CD14-positive monocyte (primary cell): ENCODE measurements around the gene ATP6V0E2. TPM values are rescaled to one million over a fixed set of nuclear protein-coding genes. Genes with fewer than 3 reads are reported as not detected.

ENCODE experiments used
- DNase-seq, 3 donors: peaks; one replicate each; pipeline ENCODE4 v3.0.0-alpha.2; 2011 to 2022
- H2AFZ ChIP-seq: 2 replicates; pipeline ENCODE4 v1.6.0; 2012; ENCODE audit warnings: mild to moderate bottlenecking, low read depth, low read length, inconsistent platforms; ENCODE audit not compliant: insufficient read depth, poor library complexity, severe bottlenecking
- H3K27ac ChIP-seq, 2 donors: 1 replicate in 1 of 2; 2 replicates in 1 of 2; pipeline ENCODE4 v1.5.1; 2012 to 2013; ENCODE audit warnings: low read length in 2 of 2, control low read depth in 1 of 2, inconsistent platforms in 1 of 2, low read depth in 1 of 2, mild to moderate bottlenecking in 1 of 2
- H3K27me3 ChIP-seq, 2 donors: one replicate each; pipeline versions ENCODE4 v1.6.0 to v1.6.1; 2011 to 2013; ENCODE audit warnings: low read length in 2 of 2; ENCODE audit not compliant: control insufficient read depth in 2 of 2, insufficient read depth in 2 of 2
- H3K36me3 ChIP-seq, 2 donors: replicated peaks in 1 of 2; 1 replicate in 1 of 2; 2 replicates in 1 of 2; pipeline versions ENCODE4 v1.5.1 to v1.6.1; 2012 to 2013; ENCODE audit warnings: low read length in 2 of 2, control low read depth in 1 of 2, inconsistent platforms in 1 of 2, mild to moderate bottlenecking in 1 of 2; ENCODE audit not compliant: insufficient read depth in 2 of 2, control insufficient read depth in 1 of 2
- H3K4me1 ChIP-seq, 2 donors: 1 replicate in 1 of 2; 2 replicates in 1 of 2; pipeline versions ENCODE4 v1.5.1 to v1.6.1; 2012 to 2013; ENCODE audit warnings: low read length in 2 of 2, control low read depth in 1 of 2, inconsistent platforms in 1 of 2, mild to moderate bottlenecking in 1 of 2, moderate library complexity in 1 of 2; ENCODE audit not compliant: insufficient read depth in 2 of 2, control insufficient read depth in 1 of 2
- H3K4me2 ChIP-seq: replicated peaks from 2 replicates; pipeline ENCODE3; 2012; ENCODE audit warnings: low read length, moderate library complexity, mild to moderate bottlenecking; ENCODE audit not compliant: poor library complexity, severe bottlenecking; ENCODE audit errors: extremely low read depth
- H3K4me3 ChIP-seq, 3 experiments: fragments of 200-600 bp in 1 of 3; sonication (generic) in 1 of 3; replicated peaks in 1 of 3; 1 replicate in 2 of 3; 2 replicates in 1 of 3; pipeline ENCODE4 v1.5.1; 2011 to 2013; ENCODE audit warnings: low read length in 3 of 3, mild to moderate bottlenecking in 3 of 3, control low read depth in 2 of 3, low read depth in 2 of 3, inconsistent platforms in 1 of 3, moderate library complexity in 1 of 3
- H3K79me2 ChIP-seq: 2 replicates; pipeline ENCODE4 v1.6.0; 2012; ENCODE audit warnings: mild to moderate bottlenecking, control low read depth, inconsistent platforms, low read length, moderate library complexity; ENCODE audit not compliant: insufficient read depth
- H3K9ac ChIP-seq: 2 replicates; pipeline ENCODE4 v1.6.0; 2017; ENCODE audit warnings: low read length, mild to moderate bottlenecking; ENCODE audit not compliant: insufficient read depth, poor library complexity, severe bottlenecking
- H3K9me3 ChIP-seq, 2 donors: replicated peaks in 1 of 2; 1 replicate in 1 of 2; 2 replicates in 1 of 2; pipeline versions ENCODE4 v1.5.1 to v1.6.1; 2012 to 2013; ENCODE audit warnings: low read length in 2 of 2, control low read depth in 1 of 2; ENCODE audit not compliant: control insufficient read depth in 1 of 2, insufficient read depth in 1 of 2
- H4K20me1 ChIP-seq: 2 replicates; pipeline ENCODE4 v1.6.0; 2012; ENCODE audit warnings: mild to moderate bottlenecking, low read length, control low read depth, moderate library complexity; ENCODE audit not compliant: insufficient read depth
- H3K27ac Mint-ChIP-seq, 7 donors: one replicate each; pipeline ENCODE4 v1.8.0; 2020; ENCODE audit warnings: mild to moderate bottlenecking in 7 of 7, mixed read lengths in 7 of 7, moderate library complexity in 6 of 7, inconsistent platforms in 2 of 7
- H3K27me3 Mint-ChIP-seq, 3 donors: one replicate each; pipeline ENCODE4 v1.8.0; 2021 to 2022; ENCODE audit warnings: low read depth in 3 of 3, mild to moderate bottlenecking in 3 of 3, mixed read lengths in 3 of 3, moderate library complexity in 3 of 3, inconsistent platforms in 1 of 3
- H3K36me3 Mint-ChIP-seq, 2 donors: one replicate each; pipeline ENCODE4 v1.8.0; 2020; ENCODE audit warnings: mixed read lengths in 2 of 2, inconsistent platforms in 1 of 2, mild to moderate bottlenecking in 1 of 2
- H3K4me1 Mint-ChIP-seq: one replicate; pipeline ENCODE4 v1.8.0; 2020; ENCODE audit warnings: mild to moderate bottlenecking, mixed read lengths
- H3K4me3 Mint-ChIP-seq, 2 donors: one replicate each; pipeline ENCODE4 v1.8.0; 2020; ENCODE audit warnings: mild to moderate bottlenecking in 2 of 2, mixed read lengths in 2 of 2, moderate library complexity in 1 of 2
- H3K9me3 Mint-ChIP-seq, 7 donors: one replicate each; pipeline ENCODE4 v1.8.0; 2020 to 2022; ENCODE audit warnings: mixed read lengths in 7 of 7, mild to moderate bottlenecking in 6 of 7, moderate library complexity in 6 of 7, inconsistent platforms in 2 of 7
- WGBS: methylation state at CpG from one replicate; pipeline ENCODE4 v1.1.5; 2013; ENCODE audit warnings: missing lambda C conversion rate; ENCODE audit not compliant: insufficient coverage; 5-methylcytosine and 5-hydroxymethylcytosine counted together
- intact Hi-C, 2 donors: fragments of 100-400 bp; cut with micrococcal nuclease; formaldehyde crosslinking; loops; one replicate each; pipeline versions ENCODE4 v1.15.0 to v1.15.1; 2023
- polyA plus RNA-seq, 3 donors: library from polyadenylated mRNA; depleted of rRNA in 1 of 3; unstranded in 2 of 3; stranded (reverse) in 1 of 3; fragments of 300-500 nt in 2 of 3; fragments of >200 nt in 1 of 3; fragmentation: Illumina TruSeq in 2 of 3; gene quantifications; 1 replicate in 2 of 3; 2 replicates in 1 of 3; pipeline ENCODE4 v1.2.3, GENCODE V29; 2012 to 2021
- TF ChIP-seq, protein P1 (sequence below): fragments of 200-600 bp; IDR thresholded peaks from one replicate; pipeline ENCODE4 v1.8.0; 2022; ENCODE audit warnings: antibody characterized with exemption, mild to moderate bottlenecking

ATP6V0E2 gene
- polyA plus RNA-seq, 3 donors: 4.4 to 13.3 (median 8.2) TPM

DNA sequence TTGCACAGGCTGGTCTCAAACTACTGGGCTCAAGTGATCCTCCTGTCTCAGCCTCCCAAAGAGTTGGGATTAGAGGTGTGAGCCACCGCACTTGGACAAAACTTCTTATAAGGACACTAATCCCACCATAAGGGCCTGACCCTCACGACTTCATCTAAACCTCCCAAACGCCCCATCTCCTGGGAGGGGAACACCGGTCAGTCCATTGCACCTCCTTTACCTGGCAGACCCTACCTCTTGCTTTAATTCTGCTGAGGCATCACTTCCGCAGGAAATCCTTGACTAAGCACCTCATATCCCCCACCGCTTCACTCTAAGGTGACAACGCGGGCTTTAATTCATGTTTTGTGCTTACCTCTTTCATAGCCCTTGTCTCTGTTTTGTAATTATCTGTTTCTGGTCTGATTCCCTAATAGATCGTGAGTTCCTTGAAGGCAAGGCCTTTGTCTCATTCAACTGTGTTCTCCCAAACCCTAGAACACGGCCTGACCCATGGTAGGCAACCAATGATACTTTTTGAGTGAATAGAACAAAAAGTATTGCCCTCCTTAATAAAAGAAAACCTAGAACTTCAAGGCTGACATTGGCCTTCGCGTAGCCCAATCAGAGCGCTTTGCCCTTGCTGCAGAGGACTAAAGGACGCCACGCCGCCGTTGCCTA is 36.1 kb upstream of the ATP6V0E2 start:
- intact Hi-C loops: loop anchor here in 1 of 2 donors (5.0 kb wide), 3 partner anchors 35 to 120 kb away; partner anchors contain the start of genes ATP6V0E2 and ZNF467
- H3K27me3 Mint-ChIP-seq: peaks cover 0 to 4% (median 3%) of the 10 kb centered on the region in 3 donors
- H2AFZ ChIP-seq: peak overlapping the region; percentile 93
- no peaks in the 10 kb centered on the region for H3K27me3 ChIP-seq
- peaks cover 7% of the 10 kb centered on the region for H4K20me1 ChIP-seq
- H3K9me3 Mint-ChIP-seq: no peaks in the 10 kb centered on the region
- peak overlapping the region in 2 of 7 donors; percentile 23 to 74 for H3K27ac Mint-ChIP-seq
- no peaks in the 10 kb centered on the region for H3K36me3 ChIP-seq
- no peak overlapping the region for H3K9ac ChIP-seq
- H3K4me1 ChIP-seq: peaks cover 11 to 16% of the 10 kb centered on the region in 2 donors
- DNase-seq: no peak
- H3K4me2 ChIP-seq: peak overlapping the region; percentile 86
- H3K27ac ChIP-seq: no peak overlapping the region
- TF ChIP-seq, protein P1, sequence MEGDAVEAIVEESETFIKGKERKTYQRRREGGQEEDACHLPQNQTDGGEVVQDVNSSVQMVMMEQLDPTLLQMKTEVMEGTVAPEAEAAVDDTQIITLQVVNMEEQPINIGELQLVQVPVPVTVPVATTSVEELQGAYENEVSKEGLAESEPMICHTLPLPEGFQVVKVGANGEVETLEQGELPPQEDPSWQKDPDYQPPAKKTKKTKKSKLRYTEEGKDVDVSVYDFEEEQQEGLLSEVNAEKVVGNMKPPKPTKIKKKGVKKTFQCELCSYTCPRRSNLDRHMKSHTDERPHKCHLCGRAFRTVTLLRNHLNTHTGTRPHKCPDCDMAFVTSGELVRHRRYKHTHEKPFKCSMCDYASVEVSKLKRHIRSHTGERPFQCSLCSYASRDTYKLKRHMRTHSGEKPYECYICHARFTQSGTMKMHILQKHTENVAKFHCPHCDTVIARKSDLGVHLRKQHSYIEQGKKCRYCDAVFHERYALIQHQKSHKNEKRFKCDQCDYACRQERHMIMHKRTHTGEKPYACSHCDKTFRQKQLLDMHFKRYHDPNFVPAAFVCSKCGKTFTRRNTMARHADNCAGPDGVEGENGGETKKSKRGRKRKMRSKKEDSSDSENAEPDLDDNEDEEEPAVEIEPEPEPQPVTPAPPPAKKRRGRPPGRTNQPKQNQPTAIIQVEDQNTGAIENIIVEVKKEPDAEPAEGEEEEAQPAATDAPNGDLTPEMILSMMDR: no peak
- H3K4me3 ChIP-seq: peak overlapping the region in 2 of 3 experiments; percentile 53 to 94
- H3K4me1 Mint-ChIP-seq: peaks cover 18% of the 10 kb centered on the region
- H3K4me3 Mint-ChIP-seq: peak overlapping the region; percentile 36 to 86
- no peaks in the 10 kb centered on the region for H3K36me3 Mint-ChIP-seq
- H3K79me2 ChIP-seq: peaks cover 11% of the 10 kb centered on the region
- WGBS: 26% methylated on average over 12 of the region's 17 CpGs
- no peaks in the 10 kb centered on the region for H3K9me3 ChIP-seq

DNA sequence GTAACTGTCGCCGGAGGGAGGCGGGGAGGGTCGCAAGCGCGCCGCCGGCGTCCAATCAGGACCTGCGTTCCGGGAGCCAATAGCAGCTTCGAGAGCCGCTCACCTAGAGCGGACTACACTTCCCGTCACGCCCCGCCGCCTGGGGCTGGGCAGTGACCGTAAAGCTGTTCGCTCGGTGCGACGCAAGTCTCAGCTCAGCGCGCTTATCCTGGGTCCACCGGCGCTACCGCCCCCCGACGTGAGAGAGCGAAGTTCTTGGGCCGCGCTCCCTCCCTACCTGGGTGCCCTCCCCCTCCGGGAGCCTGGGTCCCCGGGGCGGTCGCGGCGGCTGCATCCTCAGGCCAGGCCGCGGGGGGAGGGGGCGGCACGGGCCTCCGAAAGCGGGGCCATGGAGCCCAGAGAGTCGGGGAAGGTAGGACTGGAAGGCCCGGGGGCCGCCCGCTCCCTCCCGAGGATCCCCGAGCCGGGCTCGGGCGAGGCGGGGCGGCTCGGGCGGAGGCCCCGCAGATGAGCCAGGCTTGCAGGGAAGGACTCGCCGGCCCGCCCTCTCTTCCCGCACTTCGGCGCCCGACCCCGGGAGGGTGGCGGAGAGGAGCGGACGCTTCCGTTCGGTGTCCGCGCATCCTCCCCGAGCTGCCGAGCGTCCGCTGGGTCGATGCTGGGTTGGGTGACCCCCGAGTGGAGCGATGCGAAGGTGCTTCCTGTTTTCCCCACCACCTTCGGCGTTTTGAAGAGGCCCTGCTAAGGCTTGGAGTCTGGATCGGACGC is 35.4 kb upstream of the ATP6V0E2 start, which contains the start of gene ZNF862:
Gene ZNF862, plus strand, starts transcription at position 152 of the 768 bp plus-strand sequence. Its CDS starts 237 bp downstream, at position 389.
- intact Hi-C loops: loop anchor here in 1 of 2 donors (5.0 kb wide), 3 partner anchors 34 to 121 kb away; partner anchors contain the start of genes ATP6V0E2 and ZNF467
- H3K4me2 ChIP-seq: peak within 1 kb of the TSS; percentile 86
- H3K4me3 ChIP-seq: peak within 1 kb of the TSS; percentile 53 to 94 (median 82)
- no peaks in the 10 kb centered on the region for H3K9me3 ChIP-seq
- no peaks in the 10 kb centered on the region for H3K36me3 Mint-ChIP-seq
- TF ChIP-seq, protein P1: no peak
- H3K79me2 ChIP-seq: peaks cover 11% of the 10 kb centered on the region
- H3K27ac ChIP-seq: peak within 1 kb of the TSS in 1 of 2 donors; percentile 75
- no peaks in the 10 kb centered on the region for H3K9me3 Mint-ChIP-seq
- WGBS: under 1% methylated on average over 82 of the region's 86 CpGs
- no peaks in the 10 kb centered on the region for H3K36me3 ChIP-seq
- H4K20me1 ChIP-seq: peaks cover 8% of the 10 kb centered on the region
- H2AFZ ChIP-seq: peak within 1 kb of the TSS; percentile 93
- peaks cover 0 to 4% (median 0%) of the 10 kb centered on the region in 3 donors for H3K27me3 Mint-ChIP-seq
- peak; percentile 94 to 96 (median 95) for DNase-seq
- H3K4me3 Mint-ChIP-seq: peak within 1 kb of the TSS; percentile 86 to 88
- H3K9ac ChIP-seq: peak within 1 kb of the TSS; percentile 77
- H3K4me1 Mint-ChIP-seq: peaks cover 18% of the 10 kb centered on the region
- H3K27me3 ChIP-seq: no peaks in the 10 kb centered on the region
- peaks cover 11 to 16% of the 10 kb centered on the region in 2 donors for H3K4me1 ChIP-seq
- peak within 1 kb of the TSS in 4 of 7 donors; percentile 36 to 83 (median 56) for H3K27ac Mint-ChIP-seq
